ENCODE results near the gene PDIA5.

The PDIA5 gene

GRCh38 chr3:123119802-123120201, 53.0 kb downstream of the PDIA5 start:
- no peak for DNase-seq (ENCODE audit: low read depth)

- DNase-seq (ENCODE audit: low read depth), result no peak
These were observed 53.7 kb downstream of the PDIA5 start for GRCh38 chr3:123120573-123120972.

- DNase-seq (ENCODE audit: low read depth), result no peak
These were observed 55.2 kb downstream of the PDIA5 start for GRCh38 chr3:123122057-123122456.

GRCh38 chr3:123122525-123123315, 55.9 kb downstream of the PDIA5 start:
- DNase-seq (ENCODE audit: low read depth), result no peak

- no peak for DNase-seq (ENCODE audit: low read depth)
These were observed 57.1 kb downstream of the PDIA5 start for GRCh38 chr3:123123716-123124616.

DNA sequence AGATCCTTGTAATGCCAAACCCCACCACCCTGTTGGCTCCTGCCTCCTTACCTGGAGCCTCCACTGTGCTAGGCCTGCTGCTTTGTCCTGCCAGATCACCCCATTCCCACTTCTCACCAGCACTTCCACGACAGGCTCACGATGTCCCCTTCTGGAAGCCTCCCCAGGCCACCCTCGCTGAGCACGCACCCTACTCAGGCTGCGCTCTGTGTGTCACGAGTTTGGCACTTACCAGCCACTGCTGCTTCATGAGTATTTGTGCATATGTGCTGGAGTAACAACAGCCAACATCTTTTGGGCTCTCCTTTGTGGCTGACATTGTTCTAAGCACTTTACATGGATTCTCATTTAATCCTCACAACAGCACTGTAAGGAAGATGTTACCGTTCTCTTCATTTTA, 58.1 kb downstream of the PDIA5 start:
- no peak for DNase-seq (ENCODE audit: low read depth)

DNA sequence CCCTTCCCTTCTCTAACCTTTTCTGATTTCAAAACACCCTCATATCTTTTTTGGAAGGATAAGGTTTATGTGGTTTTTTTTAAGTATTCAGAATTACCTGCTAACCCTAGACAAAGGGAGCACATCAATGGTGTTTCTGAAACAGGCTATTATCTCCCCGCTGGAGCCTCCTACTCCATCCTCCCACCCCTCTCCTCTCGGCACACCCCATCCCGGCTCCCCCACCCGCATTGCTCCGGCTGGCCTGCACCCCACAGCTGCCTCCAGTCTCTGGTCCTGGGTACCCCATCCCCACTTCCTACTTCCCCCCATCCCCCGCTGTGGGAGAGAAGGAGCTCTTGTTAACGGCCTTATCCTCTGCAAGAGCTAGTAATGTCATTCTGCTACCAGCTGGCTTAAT, 59.2 kb downstream of the PDIA5 start:
- no peak for DNase-seq (ENCODE audit: low read depth)

DNA sequence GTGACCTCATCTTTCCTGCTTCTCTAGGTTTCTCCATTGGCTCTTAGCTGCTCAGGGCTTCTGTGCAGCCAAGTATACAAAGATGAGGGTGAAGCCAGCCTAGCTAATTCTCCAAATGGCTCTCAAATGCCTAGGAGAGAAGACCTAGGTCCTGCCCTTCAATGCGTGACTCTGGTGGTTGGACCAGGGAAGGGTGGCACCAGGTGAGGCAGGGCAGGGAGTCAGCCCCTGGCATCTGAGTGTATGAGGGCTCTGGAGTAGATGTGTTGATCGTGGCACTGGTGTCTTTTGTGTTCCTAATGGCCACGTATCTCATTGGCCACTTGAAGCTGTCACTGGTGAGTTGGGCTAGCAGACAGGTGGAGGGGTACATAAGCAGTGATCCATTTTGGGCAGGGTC, 59.8 kb downstream of the PDIA5 start:
- DNase-seq (ENCODE audit: low read depth), result no peak

GRCh38 chr3:123129092-123129491, 62.3 kb downstream of the PDIA5 start:
- DNase-seq (ENCODE audit: low read depth), result no peak

- DNase-seq (ENCODE audit: low read depth), result no peak
These were observed 62.7 kb downstream of the PDIA5 start for GRCh38 chr3:123129532-123129931.

DNA sequence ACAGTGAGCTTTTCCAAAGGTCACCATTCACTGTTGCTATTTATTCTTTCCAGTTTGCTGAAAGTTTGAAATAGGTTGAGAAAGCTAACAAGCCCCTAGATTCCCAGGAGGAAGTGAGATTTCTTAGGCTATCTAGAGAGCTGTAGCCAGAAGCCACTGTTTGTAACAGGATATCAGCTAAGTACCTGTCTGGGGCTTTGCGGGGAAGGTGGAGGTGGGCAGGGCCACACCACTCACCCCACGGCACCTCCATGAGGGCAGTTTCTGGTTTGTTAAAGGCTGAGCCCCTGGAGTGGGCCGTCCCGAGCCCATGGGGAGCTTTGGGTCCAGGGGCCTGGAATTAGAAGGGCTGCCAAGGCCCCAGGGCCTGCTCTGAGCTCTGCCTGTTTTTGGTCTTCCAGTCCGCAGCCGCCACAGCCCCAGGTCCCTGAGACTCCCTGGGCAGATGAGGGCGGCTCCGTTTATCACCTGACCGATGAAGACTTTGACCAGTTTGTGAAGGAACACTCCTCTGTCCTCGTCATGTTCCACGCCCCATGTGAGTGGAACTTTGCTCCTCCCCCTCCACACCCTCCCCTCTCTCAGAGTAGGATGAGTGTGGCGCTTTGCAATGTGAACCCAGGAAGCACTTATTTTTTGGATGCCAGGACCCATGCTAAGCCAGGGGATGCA, 63.4 kb downstream of the PDIA5 start:
- no peak for DNase-seq (ENCODE audit: low read depth)

GRCh38 chr3:123134671-123135070, 67.8 kb downstream of the PDIA5 start:
- no peak for DNase-seq (ENCODE audit: low read depth)

DNA sequence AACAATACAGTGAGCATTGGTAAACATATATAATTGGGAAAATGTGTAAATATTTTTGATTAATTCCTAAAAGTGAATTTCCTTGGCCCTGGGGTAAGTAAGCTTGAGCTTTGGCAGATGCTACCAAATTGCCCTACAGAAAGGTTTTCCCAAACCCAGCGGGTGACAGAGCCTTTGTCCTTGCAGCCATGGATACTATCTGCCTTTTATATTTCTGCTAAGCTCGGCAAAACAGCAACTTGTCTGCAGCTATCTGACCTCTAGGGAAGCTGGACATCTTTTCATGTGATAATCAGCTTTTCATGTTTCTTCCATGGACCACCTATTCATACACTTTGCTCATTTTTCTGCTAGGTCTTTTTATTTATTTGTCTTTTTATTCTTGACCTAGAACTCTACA, 70.2 kb downstream of the PDIA5 start:
- no peak for DNase-seq (ENCODE audit: low read depth)

GRCh38 chr3:123138839-123139444, 72.1 kb downstream of the PDIA5 start:
- DNase-seq (ENCODE audit: low read depth), result no peak

GRCh38 chr3:123139522-123139921, 72.7 kb downstream of the PDIA5 start:
- DNase-seq (ENCODE audit: low read depth), result no peak

GRCh38 chr3:123140550-123140949, 73.7 kb downstream of the PDIA5 start:
- DNase-seq (ENCODE audit: low read depth), result no peak

GRCh38 chr3:123141276-123141675, 74.5 kb downstream of the PDIA5 start:
- DNase-seq (ENCODE audit: low read depth), result no peak

GRCh38 chr3:123143669-123144411, 77.0 kb downstream of the PDIA5 start:
- no peak for DNase-seq (ENCODE audit: low read depth)

DNA sequence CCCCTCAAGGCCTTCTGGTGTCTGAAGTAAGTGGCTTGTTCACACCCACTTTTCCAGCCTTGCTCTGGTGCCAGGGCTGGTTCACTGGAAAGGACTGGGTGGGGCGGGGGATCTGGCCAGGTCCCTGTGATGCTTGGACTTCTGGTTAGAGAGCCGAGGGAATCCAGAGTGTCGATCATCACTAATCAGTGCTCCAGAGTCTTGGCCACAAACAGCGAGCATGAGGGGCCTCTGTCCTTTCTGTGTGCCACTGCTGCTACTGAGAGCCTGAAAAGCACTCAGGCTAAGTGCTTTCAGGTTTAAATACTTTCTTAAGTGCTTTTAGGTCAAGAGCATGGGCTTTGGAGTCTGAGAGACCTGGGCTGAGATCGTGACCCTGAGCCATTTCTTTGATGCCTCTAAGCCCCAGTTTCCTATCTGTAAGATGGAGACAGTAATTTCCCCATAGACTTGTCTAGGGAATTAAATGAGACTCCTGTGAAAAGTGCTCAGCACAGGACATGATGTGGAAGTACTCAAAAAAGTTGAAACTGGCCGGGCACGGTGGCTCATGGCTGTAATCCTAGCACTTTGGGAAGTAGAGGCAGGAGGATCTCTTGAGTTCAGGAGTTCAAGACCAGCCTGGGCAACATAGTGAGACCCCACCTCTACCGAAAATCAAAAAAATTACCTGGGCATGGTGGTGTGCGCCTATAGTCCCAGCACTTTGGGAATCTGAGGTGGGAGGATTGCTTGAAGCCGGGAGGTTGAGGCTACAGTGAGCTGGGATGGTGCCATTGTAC, 81.1 kb downstream of the PDIA5 start:
- no peak for DNase-seq (ENCODE audit: low read depth)

- no peak for DNase-seq (ENCODE audit: low read depth)
These were observed 81.9 kb downstream of the PDIA5 start for GRCh38 chr3:123148772-123149171.

DNA sequence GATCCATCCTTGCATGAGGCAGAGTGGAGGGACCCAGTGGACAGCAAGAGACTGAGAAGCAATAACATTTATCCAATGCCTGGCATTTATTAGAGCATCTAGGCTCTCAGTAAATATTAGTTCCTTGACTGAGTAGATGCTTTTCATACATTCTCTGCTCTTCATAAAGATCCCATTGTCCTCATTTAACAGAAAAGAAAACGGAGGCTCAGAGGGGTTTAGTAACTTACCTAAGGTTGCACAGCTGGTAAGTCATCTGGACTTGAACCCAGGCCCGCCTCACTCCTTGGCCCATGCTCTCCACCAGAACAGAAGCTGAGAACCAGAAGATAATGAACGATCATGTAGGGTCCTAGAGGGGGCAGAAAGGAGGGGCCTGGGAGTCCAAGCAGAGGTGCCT, 82.7 kb downstream of the PDIA5 start:
- DNase-seq (ENCODE audit: low read depth), result no peak

Measured in activated gamma-delta T cell treated with anti-CD3 and anti-CD28 coated beads, Interleukin-2, amount 50 U/mL, for 16 hours (primary cell).